ENCODE results near the gene AKAP13.

Gene AKAP13

GRCh38 chr15:85551221-85551832 lies 170.9 kb downstream of the AKAP13 start:
- no peak for DNase-seq

- DNase-seq = peak; percentile 33
Observed at GRCh38 chr15:85554852-85555521, 174.6 kb downstream of the AKAP13 start.

- DNase-seq = peak; percentile 36
Observed at GRCh38 chr15:85555875-85556617, 175.6 kb downstream of the AKAP13 start.

- DNase-seq = peak; percentile 20
Observed at GRCh38 chr15:85556618-85556895, 176.2 kb downstream of the AKAP13 start.

GRCh38 chr15:85557385-85557784 lies 177.0 kb downstream of the AKAP13 start:
- no peak for DNase-seq

- peak; percentile 57 for DNase-seq
Observed at GRCh38 chr15:85558848-85559247, 178.4 kb downstream of the AKAP13 start.

- no peak for DNase-seq
Observed at GRCh38 chr15:85559530-85559929, 179.1 kb downstream of the AKAP13 start.

- no peak for DNase-seq
Observed at GRCh38 chr15:85562824-85563223, 182.4 kb downstream of the AKAP13 start.

GRCh38 chr15:85563328-85563727 lies 182.9 kb downstream of the AKAP13 start:
- DNase-seq = no peak

- DNase-seq = no peak
Observed at GRCh38 chr15:85563731-85564130, 183.3 kb downstream of the AKAP13 start.

GRCh38 chr15:85564686-85565085 lies 184.3 kb downstream of the AKAP13 start:
- no peak for DNase-seq

- DNase-seq = no peak
Observed at GRCh38 chr15:85568261-85568808, 187.9 kb downstream of the AKAP13 start.

- no peak for DNase-seq
Observed at GRCh38 chr15:85570336-85570735, 189.9 kb downstream of the AKAP13 start.

- DNase-seq = no peak
Observed at GRCh38 chr15:85571780-85572179, 191.4 kb downstream of the AKAP13 start.

GRCh38 chr15:85576392-85576791 lies 196.0 kb downstream of the AKAP13 start:
- DNase-seq = no peak

GRCh38 chr15:85578941-85579701 lies 198.7 kb downstream of the AKAP13 start:
- no peak for DNase-seq

GRCh38 chr15:85579957-85580694 lies 199.7 kb downstream of the AKAP13 start:
- no peak for DNase-seq

GRCh38 chr15:85580879-85581278 lies 200.5 kb downstream of the AKAP13 start:
- peak; percentile 77 for DNase-seq

- peak; percentile 59 for DNase-seq
Observed at GRCh38 chr15:85581495-85581894, 201.1 kb downstream of the AKAP13 start.

GRCh38 chr15:85582131-85583079 lies 202.0 kb downstream of the AKAP13 start:
- peak; percentile 74 for DNase-seq

GRCh38 chr15:85583442-85583841 lies 203.0 kb downstream of the AKAP13 start:
- no peak for DNase-seq
